HCEC 1CT (cell line): ENCODE measurements around the gene PTPRD.

ENCODE experiments used
- DNase-seq: peaks from one replicate; pipeline ENCODE4 v3.0.0-alpha.2; 2017

Gene PTPRD

DNA sequence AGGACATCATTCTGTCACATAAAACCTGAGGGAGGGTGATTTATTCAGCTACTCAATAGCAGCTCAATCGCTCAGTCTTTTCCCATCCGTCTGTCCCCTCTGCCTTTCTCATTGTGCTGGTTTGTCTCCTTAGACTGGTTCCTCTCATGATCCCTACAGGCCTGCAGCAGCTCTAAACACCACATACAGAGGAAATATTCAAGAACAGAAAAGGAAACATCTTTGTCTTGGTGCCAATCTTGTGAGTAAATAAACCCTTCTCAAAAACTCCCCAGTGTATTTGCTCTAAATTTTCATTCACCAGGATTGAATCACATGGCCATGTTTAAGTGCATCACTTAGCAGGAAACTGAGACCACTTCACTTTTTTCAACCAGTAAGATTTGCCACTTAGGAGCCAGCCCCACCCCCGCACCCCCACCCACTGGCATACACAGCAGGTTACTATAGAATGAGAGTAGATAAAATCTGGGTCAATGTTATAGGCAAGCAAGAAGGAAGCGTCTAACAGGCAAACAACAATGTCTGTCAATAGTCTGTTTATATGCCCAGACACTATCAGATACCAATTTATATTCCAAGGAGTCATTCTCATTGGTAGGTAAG is 1917.7 kb downstream of the PTPRD start:
- DNase-seq = no peak

DNA sequence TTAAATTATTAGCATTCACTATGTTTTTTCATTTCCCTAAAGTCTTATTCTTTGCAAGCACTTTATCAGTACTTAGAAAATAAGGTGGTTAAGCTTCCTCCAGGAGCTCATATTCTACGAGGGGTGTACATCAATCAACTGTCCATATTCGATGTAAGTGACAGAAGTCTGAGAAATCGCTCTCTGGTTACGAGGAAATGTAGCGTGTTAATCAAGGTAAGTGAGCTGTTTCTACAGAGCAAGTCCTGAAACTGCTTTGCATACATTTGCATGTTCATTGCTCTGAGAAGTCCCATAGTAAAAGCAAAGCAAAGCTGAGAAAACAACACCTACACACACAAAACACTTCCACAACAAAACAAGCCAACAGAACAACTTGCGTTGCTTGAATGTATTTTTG is 1919.3 kb downstream of the PTPRD start:
- no peak for DNase-seq

DNA sequence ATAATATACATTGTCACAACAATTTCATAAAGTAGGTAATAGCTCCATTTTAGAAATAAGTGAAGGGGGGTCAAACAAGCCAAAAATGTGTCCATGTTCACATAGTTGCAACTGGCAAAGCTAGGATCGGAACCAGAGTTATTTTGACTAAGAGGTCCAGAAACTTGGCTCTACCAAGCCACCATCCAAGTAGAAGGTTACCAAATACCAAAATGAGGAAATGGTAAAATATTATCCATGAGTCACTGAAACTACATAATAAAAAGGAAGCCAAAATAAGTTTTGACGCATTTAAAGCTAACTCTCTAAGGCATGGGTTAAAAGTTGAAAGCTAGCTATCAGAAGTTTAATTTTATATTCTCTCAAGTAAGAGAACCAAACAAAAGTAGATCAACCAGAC is 1926.3 kb downstream of the PTPRD start:
- no peak for DNase-seq

DNA sequence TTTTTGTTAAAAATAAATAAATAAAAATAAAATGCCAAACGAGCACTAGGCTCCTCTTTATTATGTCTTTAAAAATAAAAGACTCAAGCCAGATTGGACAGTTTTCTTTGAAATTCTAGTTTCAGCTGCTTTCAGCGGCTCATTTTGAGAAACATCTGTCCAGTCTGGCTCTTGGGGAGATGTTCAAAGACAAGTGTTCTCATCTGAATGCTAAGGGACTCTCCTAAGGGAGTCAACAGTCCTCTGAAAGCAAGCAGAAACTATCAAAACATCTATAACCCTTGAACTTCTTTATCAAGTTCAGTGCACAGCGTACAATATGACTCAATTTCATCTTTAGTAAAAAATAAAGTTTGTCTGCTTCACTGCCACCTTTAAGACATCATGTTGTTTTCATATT is 1927.0 kb downstream of the PTPRD start:
- no peak for DNase-seq

DNA sequence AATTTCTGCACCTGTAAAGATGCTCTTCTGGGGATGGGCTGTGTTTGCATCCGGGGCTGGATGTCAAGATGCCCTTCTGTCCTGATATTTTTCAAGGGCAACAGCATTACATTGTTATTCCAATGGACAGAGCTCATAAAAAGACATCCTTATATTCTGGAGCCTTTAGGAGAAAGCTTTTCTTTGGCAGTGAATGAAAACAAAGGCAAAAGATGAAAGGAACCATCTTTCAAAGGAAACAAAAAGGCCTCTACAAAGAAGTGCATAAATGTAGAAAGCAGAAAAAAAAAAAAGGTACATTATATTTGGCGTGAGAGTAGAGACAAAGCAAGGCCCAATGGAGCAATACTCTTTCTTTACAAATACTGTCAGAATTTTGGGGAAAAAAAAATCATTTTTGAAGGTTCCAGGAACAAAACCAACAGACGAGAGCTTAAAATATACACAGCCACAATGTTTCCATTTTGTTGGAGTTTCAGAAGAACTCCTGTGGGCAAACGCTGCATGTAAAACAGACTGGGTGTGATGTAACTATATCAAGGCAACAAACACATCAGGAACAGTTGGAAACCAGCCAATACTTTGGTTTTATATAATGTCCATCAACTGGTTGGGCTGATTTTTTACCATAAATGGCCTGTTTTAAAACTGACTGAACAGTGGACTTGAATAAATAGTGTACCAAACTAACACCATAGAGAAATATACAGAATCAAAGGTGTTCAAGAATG is 1927.7 kb downstream of the PTPRD start:
- DNase-seq = no peak

DNA sequence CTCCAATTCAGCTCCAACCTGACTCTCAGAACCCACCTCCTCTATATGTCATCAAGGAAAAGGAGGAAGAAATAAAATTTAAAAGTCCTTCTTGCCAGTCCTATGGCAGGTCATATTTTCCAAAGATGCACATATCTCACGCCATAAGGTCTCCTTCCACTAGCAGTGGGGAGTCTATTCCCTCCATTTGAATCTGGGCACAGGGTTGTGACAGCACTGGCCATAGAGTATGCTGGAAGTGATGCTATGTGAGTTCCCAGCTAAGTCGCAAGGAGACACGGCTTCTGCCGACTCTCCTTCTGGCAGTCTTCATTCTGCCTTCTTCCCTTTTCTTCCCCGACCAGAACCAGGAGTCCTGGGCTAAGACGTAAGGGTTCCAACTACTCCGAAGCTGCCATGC is 1929.3 kb downstream of the PTPRD start:
- DNase-seq = no peak

DNA sequence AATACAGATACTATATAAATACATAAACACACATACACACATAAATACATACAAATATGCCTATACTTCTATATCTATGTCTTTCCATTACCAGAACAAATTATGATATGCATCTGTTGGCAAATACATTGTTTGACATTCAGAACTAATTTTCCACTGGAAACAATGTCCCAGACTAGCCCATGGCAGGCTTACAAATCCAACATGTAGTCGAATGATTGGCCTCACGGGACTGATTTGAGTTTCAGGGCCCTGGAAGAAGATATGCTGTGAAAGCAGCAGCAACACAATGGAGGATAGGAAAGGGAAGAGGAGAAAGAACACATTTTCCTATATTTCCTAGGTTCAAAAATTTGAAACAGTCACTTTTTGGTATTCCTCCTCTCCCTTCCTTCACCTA is 1932.1 kb downstream of the PTPRD start:
- DNase-seq = no peak

DNA sequence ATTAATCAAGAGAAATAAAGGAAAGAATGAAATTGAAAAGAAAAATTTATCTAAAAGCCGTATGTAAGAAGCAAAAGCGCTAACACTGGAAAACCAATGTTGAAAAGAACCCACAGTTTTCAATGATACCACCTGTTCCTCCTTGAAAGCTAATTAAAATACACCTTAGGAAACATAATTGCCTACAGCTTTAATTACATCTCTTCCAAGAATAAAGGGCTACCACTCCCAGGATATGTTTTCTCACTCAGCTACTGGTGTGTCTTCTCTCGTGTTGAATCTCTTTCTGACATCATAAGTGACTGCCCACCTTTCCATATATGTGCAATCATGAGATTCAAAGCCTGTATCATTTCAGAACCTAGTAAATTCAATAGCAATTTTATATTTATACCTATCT is 1932.6 kb downstream of the PTPRD start:
- DNase-seq = no peak

DNA sequence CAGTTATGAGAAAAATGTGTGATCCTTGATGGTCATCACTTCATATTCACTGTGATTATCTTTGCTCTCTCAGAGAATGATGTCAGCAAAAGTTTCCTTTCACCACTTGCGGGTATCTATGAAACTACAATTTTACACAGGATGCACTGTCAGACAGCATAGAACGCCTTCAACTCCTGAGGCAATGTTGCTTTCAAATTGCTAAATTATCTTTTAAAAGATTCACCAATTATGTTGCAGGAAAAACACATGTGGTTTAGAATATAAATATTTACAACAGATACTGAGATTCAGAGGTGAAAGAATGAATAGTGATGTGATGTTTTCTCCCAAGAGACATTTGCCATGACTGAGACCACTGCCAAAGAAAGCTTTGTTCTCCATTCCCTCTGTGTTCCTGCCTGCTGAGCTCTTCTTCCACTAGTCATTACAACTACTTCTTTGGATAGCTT is 1933.4 kb downstream of the PTPRD start:
- no peak for DNase-seq

DNA sequence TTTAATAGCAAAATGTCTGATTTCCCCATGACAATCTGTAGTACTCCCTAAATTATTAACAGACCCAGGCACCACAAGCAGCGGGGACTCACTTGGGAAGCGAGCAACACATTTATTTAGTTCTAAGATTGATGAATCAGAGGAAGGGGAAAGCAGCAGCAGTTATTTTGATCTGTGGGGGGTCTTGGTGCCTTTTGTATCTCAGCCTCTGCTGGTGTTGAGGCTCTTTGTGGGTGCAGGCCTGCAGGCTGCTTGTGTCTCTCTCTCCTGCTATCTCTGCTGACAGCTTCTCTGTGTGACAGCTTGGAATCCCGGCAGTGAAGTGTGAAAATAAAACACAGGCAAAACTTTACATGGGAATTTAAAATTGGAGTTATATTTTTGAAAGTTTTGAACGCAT is 1935.1 kb downstream of the PTPRD start:
- no peak for DNase-seq

DNA sequence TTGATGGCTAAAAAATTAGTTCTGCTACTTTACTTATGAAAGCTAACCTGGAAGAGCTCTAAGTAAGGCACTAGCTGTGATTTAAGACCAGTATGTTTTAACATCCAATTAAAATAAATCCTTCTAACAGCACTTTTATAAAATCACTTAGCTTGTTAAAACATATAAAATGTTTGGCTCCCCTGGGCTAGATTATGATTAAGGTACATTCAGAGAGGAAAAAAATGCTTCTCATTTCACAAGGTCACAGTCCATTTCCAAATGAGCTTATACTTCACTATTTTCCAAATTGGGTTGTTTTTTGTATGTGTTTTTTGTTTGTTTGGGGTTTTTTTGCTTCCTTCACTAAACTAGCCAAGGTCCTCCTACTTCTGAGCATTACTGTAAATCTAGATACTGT is 1938.3 kb downstream of the PTPRD start:
- DNase-seq = no peak

DNA sequence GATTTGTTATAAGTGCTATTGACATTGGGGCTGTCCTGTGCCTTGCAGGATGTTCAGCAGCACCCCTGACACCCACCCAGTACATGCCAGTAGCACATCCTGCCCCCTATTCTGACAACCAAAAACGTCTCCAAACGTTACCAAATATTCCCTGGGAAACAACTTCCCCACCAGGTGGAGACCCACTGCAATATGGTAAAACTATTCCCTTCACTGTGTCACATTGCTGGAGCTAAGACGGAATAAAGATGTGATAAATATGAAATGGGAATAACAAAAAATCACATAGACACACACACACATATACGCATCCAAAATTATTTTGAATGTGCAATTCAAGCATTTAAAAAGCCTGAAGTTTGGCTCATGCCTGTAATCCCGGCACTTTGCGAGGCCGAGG is 1939.0 kb downstream of the PTPRD start:
- DNase-seq = no peak

DNA sequence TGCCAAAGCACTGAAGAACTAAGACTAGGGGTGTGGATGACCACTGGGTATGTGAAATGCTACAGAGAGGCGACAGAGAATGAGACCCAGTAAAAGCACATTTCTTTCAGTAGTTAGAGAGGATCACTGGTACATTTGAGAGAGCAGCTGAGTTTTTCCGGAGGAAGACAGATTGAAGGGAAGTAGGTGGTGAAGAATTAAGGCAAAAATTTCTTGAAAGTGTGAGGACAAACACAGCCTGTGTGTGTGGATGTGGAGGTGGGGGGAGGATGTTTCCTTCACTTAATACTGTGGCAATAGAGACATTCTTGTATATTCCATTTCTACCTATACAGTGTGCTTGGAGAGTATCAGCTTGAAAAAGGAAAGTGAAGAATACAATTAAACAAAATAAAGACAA is 1942.1 kb downstream of the PTPRD start:
- DNase-seq = no peak

DNA sequence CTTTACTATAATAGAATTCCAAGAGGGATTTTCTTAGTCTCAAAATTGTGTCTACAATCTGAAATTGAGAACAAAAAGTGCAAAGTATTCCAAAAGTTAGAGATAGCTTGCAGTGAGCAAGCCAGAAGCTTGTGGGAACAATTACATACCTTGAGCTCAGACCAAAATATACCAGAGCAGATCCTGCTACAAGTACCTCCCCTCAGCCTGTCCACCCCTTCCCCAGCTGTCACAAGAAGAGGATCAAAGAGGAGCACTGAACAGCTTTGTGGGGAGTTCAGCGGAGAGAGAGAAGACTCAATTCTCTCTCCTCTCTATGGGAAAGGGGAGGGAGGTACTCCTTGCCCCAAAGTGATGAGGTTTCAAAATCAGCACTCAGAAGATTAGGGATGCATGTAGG is 1944.1 kb downstream of the PTPRD start:
- DNase-seq = no peak

DNA sequence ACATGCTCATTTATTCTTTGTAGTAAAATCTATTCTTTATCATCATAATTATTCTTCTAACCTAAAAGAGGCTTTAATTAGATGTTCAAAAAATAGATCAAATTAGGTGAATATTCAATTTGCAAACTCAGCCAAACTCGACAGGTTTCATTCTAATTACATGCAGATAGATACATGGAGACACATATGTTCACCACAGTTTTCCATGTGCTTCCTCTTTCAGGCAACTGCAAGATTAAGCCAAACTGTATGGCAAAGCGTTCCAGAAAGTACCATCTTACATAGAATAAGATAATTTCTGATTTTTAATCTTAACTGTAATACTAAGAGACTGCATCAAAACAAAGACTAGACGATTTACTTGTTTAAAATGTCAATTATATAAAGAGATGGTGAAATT is 1944.6 kb downstream of the PTPRD start:
- no peak for DNase-seq

DNA sequence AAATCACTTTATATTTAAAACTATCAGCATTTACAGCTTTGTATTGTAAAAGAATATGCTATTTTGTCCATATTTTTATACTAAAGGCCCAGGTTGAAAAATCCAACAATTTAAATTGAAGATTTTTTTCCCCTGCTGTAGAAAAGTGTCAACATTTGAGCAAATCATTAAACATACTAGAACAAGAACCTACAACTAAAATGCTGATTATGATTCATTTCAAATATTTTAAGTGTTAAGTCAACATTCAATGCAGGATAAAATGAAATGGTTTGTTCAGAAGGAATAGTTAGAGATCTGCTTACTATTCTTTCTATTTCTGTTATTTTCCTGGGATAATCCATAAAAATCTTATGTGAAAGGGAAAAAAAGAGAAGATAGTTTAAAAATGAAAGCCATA is 1946.7 kb downstream of the PTPRD start:
- no peak for DNase-seq

DNA sequence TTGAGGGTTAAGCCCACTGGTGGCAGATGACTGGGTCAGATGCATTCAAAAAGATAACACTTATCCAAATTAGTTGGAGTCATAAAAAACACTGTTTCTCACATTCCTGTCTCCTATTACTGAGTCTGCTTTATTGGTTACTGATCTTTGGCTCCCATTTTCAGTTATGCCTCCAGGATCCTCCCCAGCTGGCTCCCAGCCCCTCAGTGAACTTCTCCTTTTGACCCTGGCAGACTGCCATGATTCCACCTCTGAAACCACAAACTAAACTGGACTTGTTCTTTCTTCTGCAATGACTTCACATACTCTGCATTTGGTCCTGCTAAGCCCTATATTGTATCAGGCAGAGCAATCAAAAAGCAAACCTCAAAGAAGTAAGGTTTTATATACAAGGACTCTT is 1952.4 kb downstream of the PTPRD start:
- no peak for DNase-seq

DNA sequence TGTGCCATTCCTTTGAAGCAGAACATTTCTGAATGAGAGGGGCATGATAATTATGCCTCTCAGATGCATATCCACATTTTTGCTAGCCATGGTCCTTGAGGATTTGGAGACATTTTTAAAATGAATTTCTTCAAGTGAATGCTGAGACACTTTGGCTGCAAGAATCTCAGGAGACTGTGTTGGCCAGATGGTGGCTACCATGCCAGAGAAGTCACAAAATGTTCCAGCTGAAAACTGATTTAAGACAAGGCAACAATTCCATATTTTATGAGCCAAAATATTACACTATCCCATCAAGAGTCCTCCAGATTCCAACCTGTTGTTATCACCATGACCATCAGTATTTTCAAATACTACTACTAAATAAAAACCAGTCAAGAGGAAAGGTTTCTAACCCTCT is 1953.7 kb downstream of the PTPRD start:
- no peak for DNase-seq

DNA sequence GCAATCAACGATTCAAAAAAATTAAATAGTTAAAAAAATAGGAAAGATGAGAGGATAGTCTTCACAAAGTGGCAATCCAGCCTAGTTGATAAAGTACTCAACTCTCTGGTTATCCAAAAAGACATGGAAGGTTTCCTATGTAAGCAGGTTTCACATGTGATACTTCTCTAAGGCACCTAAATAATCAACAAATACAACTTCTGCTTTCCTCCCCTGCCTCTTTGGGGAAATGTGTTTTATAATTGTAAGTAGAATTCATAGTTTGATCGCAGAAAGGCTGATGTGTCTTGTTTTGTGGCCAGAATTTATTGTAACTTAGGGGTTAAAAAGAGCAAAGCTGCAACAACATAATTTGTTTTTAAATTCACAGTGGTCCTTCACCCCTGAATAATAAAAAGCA is 1957.7 kb downstream of the PTPRD start:
- DNase-seq = no peak

DNA sequence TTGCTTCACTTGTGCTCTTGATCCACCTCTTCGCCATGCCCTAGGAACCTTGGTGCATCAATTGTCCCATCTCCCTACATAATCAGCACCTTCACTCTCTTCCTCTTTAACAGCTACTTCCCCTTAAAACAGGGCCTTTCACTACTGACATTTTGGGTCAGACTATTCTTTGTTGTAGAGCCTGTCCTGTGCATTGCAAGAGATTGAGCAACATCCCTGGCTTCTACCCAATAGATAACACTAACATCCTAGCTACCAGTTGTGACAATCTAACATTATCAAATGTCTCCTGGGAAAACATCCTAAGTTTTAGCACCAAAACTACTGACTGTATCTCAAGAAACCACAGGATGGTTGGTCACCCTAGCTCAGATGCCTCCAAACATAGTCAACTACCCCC is 1958.9 kb downstream of the PTPRD start:
- DNase-seq = no peak

DNA sequence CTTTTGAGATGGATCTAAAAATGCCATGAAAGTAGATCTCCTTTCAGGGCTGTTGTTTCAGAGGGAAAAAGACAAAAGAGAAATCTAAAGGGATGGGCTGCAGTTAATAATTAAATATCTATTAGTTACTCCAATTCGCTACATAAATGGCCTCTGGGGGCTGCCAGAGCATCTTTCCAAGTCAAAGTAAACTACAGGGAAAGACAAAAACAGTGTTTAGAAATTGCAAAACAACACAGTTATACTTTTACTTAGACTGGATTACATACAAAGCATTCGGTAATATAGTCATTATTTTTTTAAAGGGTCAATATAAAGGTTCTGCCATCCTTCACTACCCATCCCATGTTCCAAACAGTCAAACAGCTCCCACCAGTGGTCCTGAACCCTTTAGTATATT is 1959.7 kb downstream of the PTPRD start:
- DNase-seq = no peak

DNA sequence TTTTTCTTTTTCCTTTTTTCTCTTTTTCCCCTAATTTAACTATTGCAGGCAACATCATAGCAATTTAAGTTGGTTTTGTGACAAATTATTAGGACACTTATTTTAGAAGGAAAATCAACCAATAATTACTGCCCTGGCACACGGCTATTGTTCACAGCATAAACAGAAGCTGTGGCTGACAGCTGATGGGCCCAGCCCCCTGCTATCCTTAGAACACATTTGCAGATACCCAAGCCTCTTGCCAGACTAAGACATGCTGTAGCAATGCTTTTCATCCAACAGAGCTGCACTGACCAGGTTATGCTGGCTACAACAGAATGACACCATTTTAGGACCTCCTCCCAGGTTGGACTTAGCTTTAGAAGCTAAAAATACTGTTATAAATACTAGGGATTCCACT is 1960.5 kb downstream of the PTPRD start:
- DNase-seq = no peak

DNA sequence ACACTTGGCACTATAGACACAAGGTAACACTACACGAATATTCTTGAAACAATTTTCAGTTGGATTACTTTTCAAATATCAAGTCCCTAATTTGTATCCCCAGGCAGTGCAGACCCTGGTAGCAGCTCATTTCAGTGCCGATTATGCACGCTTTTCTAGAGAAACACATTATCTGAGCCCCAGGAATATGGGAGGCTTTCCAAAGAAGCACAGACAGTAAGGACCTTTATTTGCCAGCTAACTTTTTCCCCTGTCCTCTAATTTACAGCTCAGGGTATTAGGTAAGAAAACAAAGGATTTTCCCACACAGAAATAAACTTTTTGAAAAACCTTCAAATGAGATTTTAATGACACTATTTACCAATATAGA is 1961.0 kb downstream of the PTPRD start:
- no peak for DNase-seq

DNA sequence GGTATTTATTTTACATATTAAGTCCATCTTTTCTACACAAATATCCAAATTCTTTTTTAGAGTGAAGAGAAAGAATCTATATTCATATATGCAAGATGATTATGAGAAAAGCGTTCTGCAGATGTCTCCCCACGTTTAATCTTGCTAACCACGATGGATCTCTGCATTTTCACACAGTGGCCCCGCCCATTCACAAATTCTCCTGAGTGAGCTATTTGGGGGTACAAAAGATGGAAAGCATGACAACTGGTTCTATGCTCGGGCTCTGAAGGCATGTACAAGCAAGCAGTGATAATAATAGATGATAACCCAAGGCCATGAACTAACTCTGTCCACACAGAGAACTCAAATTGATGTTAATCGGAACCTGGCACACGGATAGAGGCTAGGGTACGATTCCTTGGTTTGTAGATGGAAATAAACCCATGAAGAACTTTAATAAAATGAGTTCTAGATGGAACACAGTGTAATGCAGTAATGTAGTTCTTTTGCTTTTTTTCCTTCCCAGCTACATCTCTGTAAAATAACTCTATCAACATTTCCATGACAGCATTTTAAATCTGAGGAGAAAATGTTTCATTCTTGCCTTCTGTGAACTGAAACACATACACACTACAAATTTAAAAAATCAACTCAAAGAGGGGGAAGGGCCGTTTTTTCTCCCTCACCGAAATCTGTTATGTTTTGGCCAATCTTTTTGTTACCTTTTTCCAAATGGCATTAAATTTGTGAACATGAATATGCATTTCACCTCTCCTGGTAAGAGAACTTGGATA is 1961.5 kb downstream of the PTPRD start:
- no peak for DNase-seq
